Adipocyte (in vitro differentiated cells): ENCODE data around the gene MTRF1L.
"Not testable (repeated sequence)": the region's sequence is repeated elsewhere in the genome, so short reads cannot be mapped to it uniquely, and the experiment has no call there.

ENCODE experiments used
- DNase-seq: peaks from one replicate; pipeline ENCODE4 v3.0.0-alpha.2; 2015; ENCODE audit warnings: low read depth
- H3K27me3 ChIP-seq: replicated peaks from 2 replicates; pipeline ENCODE4 v1.7.0; 2013; ENCODE audit warnings: mild to moderate bottlenecking, low read length, moderate library complexity; ENCODE audit not compliant: control insufficient read depth, insufficient read depth
- H3K36me3 ChIP-seq: 2 replicates; pipeline ENCODE4 v1.7.0; 2013; ENCODE audit warnings: low read length, mild to moderate bottlenecking, moderate library complexity; ENCODE audit not compliant: control insufficient read depth, insufficient read depth, severe bottlenecking
- H3K4me1 ChIP-seq: 2 replicates; pipeline ENCODE4 v1.7.0; 2013; ENCODE audit warnings: mild to moderate bottlenecking, low read length, moderate library complexity; ENCODE audit not compliant: control insufficient read depth, insufficient read depth
- H3K4me3 ChIP-seq: 2 replicates; pipeline ENCODE4 v1.7.0; 2013; ENCODE audit warnings: mild to moderate bottlenecking, low read length, moderate library complexity
- H3K9ac ChIP-seq: 2 replicates; pipeline ENCODE4 v1.7.0; 2013; ENCODE audit warnings: mild to moderate bottlenecking, low read length, moderate library complexity
- H3K9me3 ChIP-seq: 2 replicates; pipeline ENCODE4 v1.7.0; 2013; ENCODE audit warnings: mild to moderate bottlenecking, low read length, moderate library complexity; ENCODE audit not compliant: control insufficient read depth

Gene MTRF1L

DNA sequence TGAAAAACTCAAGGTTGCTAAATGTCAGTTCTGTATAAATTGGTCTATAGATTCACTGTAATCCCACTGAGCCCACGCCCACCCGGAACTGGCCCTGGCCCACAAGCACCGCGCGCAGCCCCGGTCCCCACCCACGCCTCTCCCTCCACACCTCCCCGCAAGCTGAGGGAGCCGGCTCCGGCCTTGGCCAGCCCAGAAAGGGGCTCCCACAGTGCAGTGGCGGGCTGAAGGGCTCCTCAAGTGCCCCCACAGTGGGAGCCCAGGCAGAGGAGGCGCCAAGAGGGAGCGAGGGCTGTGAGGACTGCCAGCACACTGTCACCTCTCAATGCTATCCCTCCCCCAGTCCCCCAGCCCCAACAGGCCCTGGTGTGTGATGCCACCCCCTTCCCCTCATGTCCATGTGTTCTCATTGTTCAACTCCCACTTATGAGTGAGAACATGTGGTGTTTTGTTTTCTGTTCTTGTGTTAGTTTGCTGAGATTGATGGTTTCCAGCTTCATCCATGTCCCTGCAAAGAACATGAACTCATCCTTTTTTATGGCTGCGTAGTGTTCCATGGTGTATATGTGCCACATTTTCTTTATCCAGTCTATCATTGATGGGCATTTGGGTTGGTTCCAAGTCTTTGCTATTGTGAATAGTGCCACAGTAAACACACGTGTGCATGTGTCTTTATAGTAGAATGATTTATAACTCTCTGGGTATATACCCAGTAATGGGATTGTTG is 36.2 kb downstream of the MTRF1L start:
- not testable (repeated sequence) for H3K4me1 ChIP-seq, H3K27me3 ChIP-seq, H3K4me3 ChIP-seq, DNase-seq, H3K9ac ChIP-seq, H3K9me3 ChIP-seq
- peaks cover 11% of the 10 kb centered on the region for H3K36me3 ChIP-seq

GRCh38 chr6:152959333-152959732 is 43.2 kb downstream of the MTRF1L start:
- no peaks in the 10 kb centered on the region for H3K27me3 ChIP-seq
- DNase-seq: no peak

DNA sequence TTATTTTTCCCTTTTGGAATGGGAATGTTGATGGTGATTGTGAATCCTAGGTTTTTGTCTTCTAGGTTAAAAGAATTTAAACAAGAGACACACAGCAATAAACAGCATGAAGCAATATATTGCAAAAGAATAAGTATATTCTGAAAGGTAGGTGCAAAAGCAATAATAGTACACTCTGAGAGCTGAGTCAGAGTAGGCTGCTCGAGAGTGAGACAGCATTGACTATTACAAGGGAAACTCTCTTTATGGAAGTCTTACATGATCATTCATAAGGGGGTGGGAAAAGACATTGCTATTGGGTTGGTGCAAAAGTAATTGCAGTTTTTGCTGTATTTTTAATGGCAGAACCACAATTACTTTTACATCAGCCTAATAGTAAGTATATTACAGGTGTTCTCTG is 44.7 kb downstream of the MTRF1L start:
- H3K4me3 ChIP-seq: no peak overlapping the region
- H3K36me3 ChIP-seq: no peaks in the 10 kb centered on the region
- no peaks in the 10 kb centered on the region for H3K9me3 ChIP-seq
- H3K4me1 ChIP-seq: peaks cover 2% of the 10 kb centered on the region
- DNase-seq: no peak
- no peak overlapping the region for H3K9ac ChIP-seq
- H3K27me3 ChIP-seq: no peaks in the 10 kb centered on the region

More at GRCh38 chr6:152959333-152959732, 43.2 kb downstream of the MTRF1L start:
- H3K4me3 ChIP-seq: no peak overlapping the region
- H3K4me1 ChIP-seq: no peaks in the 10 kb centered on the region
- no peaks in the 10 kb centered on the region for H3K9me3 ChIP-seq
- no peak overlapping the region for H3K9ac ChIP-seq
- no peaks in the 10 kb centered on the region for H3K36me3 ChIP-seq

DNA sequence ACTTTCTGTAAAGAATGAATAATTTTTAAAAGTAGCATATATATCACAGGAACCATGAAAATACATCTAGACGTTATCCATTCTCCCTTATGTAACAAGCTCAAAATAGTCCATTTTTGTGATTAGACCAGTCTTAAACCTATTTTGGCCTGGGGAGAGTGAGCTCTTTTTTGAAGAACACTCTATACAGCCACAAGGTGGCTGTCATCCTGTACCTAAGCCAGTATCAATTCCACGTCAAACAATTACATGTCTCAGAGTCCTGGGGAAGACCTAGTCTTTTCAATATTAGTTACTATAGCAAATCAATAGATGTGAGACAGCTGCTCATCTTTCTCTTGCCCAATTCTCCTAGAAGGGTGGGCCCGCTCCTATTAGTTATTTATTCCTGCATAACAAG is 48.1 kb downstream of the MTRF1L start:
- Histone ChIP-seq H3K9ac (no peak overlapping the region), H3K36me3 (no peaks in the 10 kb centered on the region), H3K27me3 (no peaks in the 10 kb centered on the region), H3K4me3 (no peak overlapping the region), H3K9me3 (no peaks in the 10 kb centered on the region), H3K4me1 (peaks cover 11% of the 10 kb centered on the region)
- DNase-seq: no peak

DNA sequence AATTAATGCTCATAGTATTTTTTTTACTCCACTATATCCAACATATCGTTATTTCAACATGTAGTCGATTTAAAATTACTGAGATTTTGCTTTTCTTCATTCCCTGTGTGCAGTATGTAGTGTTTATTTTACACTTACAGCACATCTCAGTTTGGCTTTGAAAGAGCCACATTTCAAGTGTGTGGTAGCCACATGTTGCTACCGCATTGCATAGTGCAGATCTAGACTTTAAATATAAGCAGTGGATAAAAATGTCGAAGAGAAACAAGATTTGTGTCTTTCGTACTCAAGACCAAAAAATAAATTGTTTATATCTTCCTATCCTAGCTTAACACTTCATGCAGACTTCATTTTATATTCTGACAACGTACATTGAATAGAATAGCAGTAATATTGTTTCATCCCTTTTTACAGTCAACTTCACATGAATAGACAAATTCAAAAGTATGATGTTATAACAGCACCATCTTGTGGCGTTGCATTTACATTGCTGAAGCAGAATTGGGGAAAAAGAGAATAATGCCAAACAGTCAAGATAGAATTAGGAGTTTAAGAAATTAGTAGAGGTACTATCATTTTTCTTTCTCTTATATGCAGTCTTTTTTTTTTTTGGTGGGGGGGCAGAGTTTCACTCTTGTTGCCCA is 49.5 kb downstream of the MTRF1L start:
- Histone ChIP-seq H3K27me3 (no peaks in the 10 kb centered on the region), H3K9ac (no peak overlapping the region), H3K9me3 (no peaks in the 10 kb centered on the region), H3K4me1 (peaks cover 11% of the 10 kb centered on the region), H3K4me3 (peak overlapping the region; percentile 6), H3K36me3 (no peaks in the 10 kb centered on the region)
- DNase-seq: peak; percentile 71

GRCh38 chr6:152952045-152952444 is 50.5 kb downstream of the MTRF1L start:
- H3K36me3 ChIP-seq: no peaks in the 10 kb centered on the region
- H3K4me3 ChIP-seq: no peak overlapping the region
- DNase-seq: peak; percentile 6

DNA sequence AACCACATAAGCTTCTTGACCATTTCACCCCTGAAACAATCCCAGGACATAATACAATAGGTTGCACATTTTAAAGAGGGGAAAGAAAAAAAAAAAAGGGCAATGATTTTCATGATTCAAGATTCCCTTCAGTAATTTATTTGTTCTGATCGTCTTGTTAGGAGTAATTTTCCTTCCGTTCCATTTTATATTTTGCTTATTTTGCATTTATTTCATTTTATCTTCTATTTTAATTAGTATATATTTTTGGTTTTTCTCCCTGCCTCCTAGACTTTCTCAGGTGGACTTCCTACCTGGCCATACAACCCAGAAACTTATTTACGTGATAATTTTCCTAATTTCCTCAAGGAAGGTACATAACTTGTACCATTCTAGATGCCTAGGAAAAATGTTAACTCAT is 52.3 kb downstream of the MTRF1L start:
- no peak for DNase-seq
- no peak overlapping the region for H3K9ac ChIP-seq
- no peaks in the 10 kb centered on the region for H3K27me3 ChIP-seq
- H3K36me3 ChIP-seq: no peaks in the 10 kb centered on the region
- no peaks in the 10 kb centered on the region for H3K9me3 ChIP-seq
- peaks cover 11% of the 10 kb centered on the region for H3K4me1 ChIP-seq
- no peak overlapping the region for H3K4me3 ChIP-seq

More at GRCh38 chr6:152952045-152952444, 50.5 kb downstream of the MTRF1L start:
- no peaks in the 10 kb centered on the region for H3K27me3 ChIP-seq
- no peaks in the 10 kb centered on the region for H3K9me3 ChIP-seq
- peaks cover 11% of the 10 kb centered on the region for H3K4me1 ChIP-seq
- H3K9ac ChIP-seq: no peak overlapping the region

DNA sequence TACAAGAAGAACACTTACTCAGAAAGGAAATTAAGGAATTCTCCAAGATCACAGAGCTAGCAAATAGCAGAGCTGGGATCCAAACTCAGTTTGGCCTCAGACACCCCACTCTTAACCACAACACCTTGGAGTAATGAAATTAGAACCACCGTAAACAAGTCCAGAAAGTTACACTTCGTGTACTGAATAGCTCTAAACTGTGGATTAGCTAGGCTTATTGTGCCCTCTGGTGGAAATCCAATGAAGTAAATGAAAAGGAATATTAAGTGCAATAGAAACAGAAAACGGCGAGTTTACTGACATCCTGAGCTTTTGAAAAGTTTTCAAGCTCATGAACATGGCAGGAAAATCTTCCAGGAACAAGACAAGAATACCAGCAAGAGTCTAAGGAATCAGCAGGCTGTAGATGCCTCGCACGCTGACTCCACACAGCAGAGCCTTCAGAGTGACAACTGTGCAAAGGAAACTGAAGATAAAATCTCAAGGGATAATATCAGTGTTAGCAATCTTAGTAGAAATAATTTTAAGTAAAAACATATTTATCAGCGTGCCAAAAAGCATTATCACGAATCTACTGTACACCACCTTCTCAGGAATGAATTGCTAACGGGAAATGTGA is 54.2 kb downstream of the MTRF1L start:
- Histone ChIP-seq H3K9ac (peak overlapping the region; percentile 8), H3K4me1 (peaks cover 11% of the 10 kb centered on the region), H3K27me3 (no peaks in the 10 kb centered on the region), H3K4me3 (peak overlapping the region; percentile 62), H3K9me3 (no peaks in the 10 kb centered on the region), H3K36me3 (no peaks in the 10 kb centered on the region)
- peak; percentile 79 for DNase-seq

DNA sequence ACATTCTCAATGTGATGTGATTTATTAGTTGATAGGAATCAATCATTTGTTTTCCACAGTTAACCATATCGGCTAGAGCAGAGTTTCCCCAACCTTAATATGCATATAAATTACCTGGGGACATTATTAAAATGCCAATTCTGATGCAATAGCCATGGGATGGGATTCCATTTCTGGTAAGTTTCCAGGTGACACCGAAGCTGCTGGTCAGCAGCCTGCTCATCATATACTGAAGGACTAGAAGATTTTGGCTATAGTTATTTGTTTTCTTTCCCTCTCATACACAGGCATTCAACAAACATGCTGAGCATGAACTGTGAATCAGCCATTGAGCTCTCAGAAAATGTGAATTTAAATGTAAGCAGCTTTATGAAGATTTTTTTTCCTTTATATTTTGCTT is 55.5 kb downstream of the MTRF1L start:
- Histone ChIP-seq H3K36me3 (no peaks in the 10 kb centered on the region), H3K4me3 (no peak overlapping the region), H3K9me3 (no peaks in the 10 kb centered on the region), H3K9ac (no peak overlapping the region), H3K4me1 (peaks cover 2% of the 10 kb centered on the region), H3K27me3 (no peaks in the 10 kb centered on the region)
- DNase-seq: peak; percentile 3

DNA sequence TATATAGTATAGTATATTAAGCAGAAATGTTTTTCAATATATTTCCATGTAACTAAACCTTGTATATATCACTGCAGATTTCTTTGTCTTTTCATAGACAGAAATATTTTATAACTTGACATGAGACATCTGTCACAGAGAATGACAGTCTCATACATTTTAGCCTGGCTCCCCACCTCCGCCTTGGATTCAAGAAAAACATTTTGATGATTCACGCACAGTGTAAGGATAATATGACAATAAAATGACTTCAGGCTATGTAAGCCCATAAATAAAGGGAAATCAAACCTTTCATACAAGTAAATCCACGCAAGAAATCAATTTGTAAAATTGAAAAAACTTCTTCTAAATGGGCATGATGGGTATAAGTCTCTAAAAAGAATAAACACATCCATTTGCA is 56.0 kb downstream of the MTRF1L start:
- no peaks in the 10 kb centered on the region for H3K36me3 ChIP-seq
- no peak for DNase-seq
- H3K4me3 ChIP-seq: no peak overlapping the region
- H3K9ac ChIP-seq: no peak overlapping the region
- H3K9me3 ChIP-seq: no peaks in the 10 kb centered on the region
- H3K27me3 ChIP-seq: no peaks in the 10 kb centered on the region
- H3K4me1 ChIP-seq: no peaks in the 10 kb centered on the region

- H3K9ac ChIP-seq: no peak overlapping the region
- H3K27me3 ChIP-seq: no peaks in the 10 kb centered on the region
- no peaks in the 10 kb centered on the region for H3K36me3 ChIP-seq
- H3K4me1 ChIP-seq: no peaks in the 10 kb centered on the region
- DNase-seq: no peak
- no peaks in the 10 kb centered on the region for H3K9me3 ChIP-seq
- no peak overlapping the region for H3K4me3 ChIP-seq
Observed at GRCh38 chr6:152943260-152943897, 59.1 kb downstream of the MTRF1L start.
